ENCODE measurements around the gene MIB1.

MIB1 gene

DNA sequence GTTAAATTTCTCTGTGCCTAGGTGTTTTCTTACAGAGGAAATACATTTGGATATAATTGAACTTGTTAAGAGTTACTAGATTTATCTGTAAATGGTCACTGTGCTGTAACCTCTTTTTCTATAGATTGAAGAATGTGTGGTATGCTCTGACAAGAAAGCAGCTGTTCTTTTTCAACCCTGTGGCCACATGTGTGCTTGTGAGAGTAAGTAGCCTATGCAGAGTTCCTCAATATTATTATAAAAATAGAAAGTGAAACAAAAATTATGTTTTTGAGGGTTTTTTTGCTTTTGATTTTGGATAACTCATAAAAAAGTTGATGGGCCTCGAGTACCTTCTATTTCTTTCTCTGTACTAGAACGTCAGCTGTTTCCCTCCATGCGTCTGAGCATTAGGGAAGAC is 112.4 kb downstream of the MIB1 start:
- TF ChIP-seq CTCF (IDR thresholded peaks at IDR 0.05; ENCODE audit: low read depth, low read length, poor library complexity, severe bottlenecking) (no peak), EZH2phosphoT487 (IDR thresholded peaks at IDR 0.05; ENCODE audit: borderline replicate concordance, low read length) (no peak)
- Histone ChIP-seq H3K79me2 (ENCODE audit: control insufficient read depth, low read length) (no peaks in the 10 kb centered on the region), H3K9me2 (replicated peaks; ENCODE audit: control insufficient read depth, low read length) (no peaks in the 10 kb centered on the region), H3K9me3 (ENCODE audit: control insufficient read depth, insufficient read depth, low read length) (no peaks in the 10 kb centered on the region), H3K27me3 (ENCODE audit: control insufficient read depth, low read length) (no peaks in the 10 kb centered on the region), H3K27ac (ENCODE audit: low read depth, low read length) (no peak overlapping the region), H3K36me3 (ENCODE audit: control insufficient read depth, low read length) (peaks cover 6% of the 10 kb centered on the region), H4K20me1 (ENCODE audit: control insufficient read depth, insufficient read depth, low read depth, low read length) (no peaks in the 10 kb centered on the region), H3K4me3 (ENCODE audit: low read length) (no peak overlapping the region), H3F3A (ENCODE audit: control insufficient read depth, insufficient read depth) (no peaks in the 10 kb centered on the region), H3K4me2 (ENCODE audit: low read length) (peak overlapping the region; percentile 35), H3K4me1 (ENCODE audit: control insufficient read depth, low read length) (peaks cover 16% of the 10 kb centered on the region)

DNA sequence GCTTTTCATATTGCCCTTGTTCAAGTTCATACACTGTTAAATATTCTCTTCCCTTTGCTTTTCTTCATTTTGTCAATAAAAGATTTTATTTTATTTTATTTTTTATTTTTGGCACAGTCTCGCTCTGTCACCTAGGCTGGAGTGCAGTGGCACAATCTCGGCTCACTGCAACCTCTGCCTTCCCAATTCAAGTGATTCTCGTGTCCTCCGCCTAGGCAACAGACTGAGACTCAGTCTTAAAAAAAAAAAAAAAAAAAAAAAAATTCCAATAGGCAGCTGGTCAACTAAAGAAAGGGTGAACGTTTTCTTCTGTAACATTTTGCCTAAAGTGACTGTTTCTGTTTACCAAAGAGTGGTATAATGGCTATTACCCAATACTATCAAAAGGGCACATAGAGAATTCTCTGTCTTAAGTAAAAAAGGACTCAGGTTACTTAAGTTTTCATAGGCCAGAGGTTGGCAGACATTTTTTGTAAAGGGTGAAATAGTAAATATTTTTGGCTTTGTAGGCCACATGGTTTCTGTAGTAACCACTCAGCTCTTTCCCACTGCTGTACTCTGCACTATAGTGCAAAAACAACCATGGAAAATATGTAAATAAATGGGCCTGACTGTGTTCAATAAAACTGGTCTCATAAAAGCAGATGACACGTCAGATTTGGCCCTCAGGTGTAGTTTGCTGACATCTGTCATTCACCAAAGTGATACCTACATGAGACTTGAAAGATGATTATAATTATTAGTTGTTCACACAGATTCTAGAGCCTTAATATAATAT is 113.4 kb downstream of the MIB1 start:
- H3K27me3 ChIP-seq (ENCODE audit: control insufficient read depth, low read length): no peaks in the 10 kb centered on the region
- no peak overlapping the region for H3K27ac ChIP-seq (ENCODE audit: low read depth, low read length)
- no peaks in the 10 kb centered on the region for H4K20me1 ChIP-seq (ENCODE audit: control insufficient read depth, insufficient read depth, low read depth, low read length)
- no peak for TF ChIP-seq CTCF (IDR thresholded peaks at IDR 0.05; ENCODE audit: low read depth, low read length, poor library complexity, severe bottlenecking)
- no peak for TF ChIP-seq EZH2phosphoT487 (IDR thresholded peaks at IDR 0.05; ENCODE audit: borderline replicate concordance, low read length)
- H3K9me3 ChIP-seq (ENCODE audit: control insufficient read depth, insufficient read depth, low read length): no peaks in the 10 kb centered on the region
- H3K4me2 ChIP-seq (ENCODE audit: low read length): no peak overlapping the region
- H3K36me3 ChIP-seq (ENCODE audit: control insufficient read depth, low read length): peaks cover 10% of the 10 kb centered on the region
- no peaks in the 10 kb centered on the region for H3K9me2 ChIP-seq (replicated peaks; ENCODE audit: control insufficient read depth, low read length)
- no peaks in the 10 kb centered on the region for H3K79me2 ChIP-seq (ENCODE audit: control insufficient read depth, low read length)
- peaks cover 16% of the 10 kb centered on the region for H3K4me1 ChIP-seq (ENCODE audit: control insufficient read depth, low read length)
- H3F3A ChIP-seq (ENCODE audit: control insufficient read depth, insufficient read depth): no peaks in the 10 kb centered on the region
- H3K4me3 ChIP-seq (ENCODE audit: low read length): no peak overlapping the region

DNA sequence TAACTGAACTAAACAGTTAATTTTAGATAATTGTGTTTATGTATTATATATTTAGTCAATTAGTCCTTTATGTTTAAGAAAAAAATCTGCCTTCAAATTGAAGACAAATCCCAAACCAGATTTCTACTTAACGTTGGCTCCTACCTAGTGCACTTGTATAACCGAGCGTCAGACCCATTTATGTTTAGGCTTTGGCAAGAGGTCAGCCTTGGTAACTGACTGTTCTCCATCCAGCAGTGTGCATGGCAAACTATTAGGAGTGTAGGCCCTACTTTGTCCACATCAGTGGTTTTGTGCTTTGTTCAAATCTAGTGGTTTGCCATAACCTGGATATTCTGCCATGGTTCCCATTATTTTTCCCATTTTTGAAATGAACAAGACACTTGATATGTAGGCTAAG is 114.8 kb downstream of the MIB1 start:
- H3K4me3 ChIP-seq (ENCODE audit: low read length): no peak overlapping the region
- no peaks in the 10 kb centered on the region for H3K27me3 ChIP-seq (ENCODE audit: control insufficient read depth, low read length)
- H3K36me3 ChIP-seq (ENCODE audit: control insufficient read depth, low read length): peaks cover 14% of the 10 kb centered on the region
- H4K20me1 ChIP-seq (ENCODE audit: control insufficient read depth, insufficient read depth, low read depth, low read length): no peaks in the 10 kb centered on the region
- no peaks in the 10 kb centered on the region for H3K79me2 ChIP-seq (ENCODE audit: control insufficient read depth, low read length)
- no peak overlapping the region for H3K4me2 ChIP-seq (ENCODE audit: low read length)
- peaks cover 16% of the 10 kb centered on the region for H3K4me1 ChIP-seq (ENCODE audit: control insufficient read depth, low read length)
- TF ChIP-seq CTCF (IDR thresholded peaks at IDR 0.05; ENCODE audit: low read depth, low read length, poor library complexity, severe bottlenecking): no peak
- no peak for TF ChIP-seq EZH2phosphoT487 (IDR thresholded peaks at IDR 0.05; ENCODE audit: borderline replicate concordance, low read length)
- no peaks in the 10 kb centered on the region for H3F3A ChIP-seq (ENCODE audit: control insufficient read depth, insufficient read depth)
- H3K9me3 ChIP-seq (ENCODE audit: control insufficient read depth, insufficient read depth, low read length): no peaks in the 10 kb centered on the region
- no peak overlapping the region for H3K27ac ChIP-seq (ENCODE audit: low read depth, low read length)
- H3K9me2 ChIP-seq (replicated peaks; ENCODE audit: control insufficient read depth, low read length): no peaks in the 10 kb centered on the region
